Stimulated activated effector memory CD8-positive, alpha-beta T cell treated with anti-CD3 and anti-CD28 coated beads, Interleukin-12 subunit alpha, Interleukin-12 subunit beta, amount 100 ng/mL, for 72 hours (primary cell): ENCODE results near the gene CEACAM16.
"Not testable (repeated sequence)": the region's sequence is repeated elsewhere in the genome, so short reads cannot be mapped to it uniquely, and the experiment has no call there.

ENCODE experiments used
- ATAC-seq: fragments of 150-1000 bp; cut with Tn5 transposase; 2 replicates; pipeline ENCODE4 v1.10.0; 2021
- DNase-seq, 2 donors: peaks; one replicate each; pipeline ENCODE4 v3.0.0; 2021 to 2022; ENCODE audit warnings: low spot score in 2 of 2
- H3K27ac Mint-ChIP-seq: one replicate; pipeline ENCODE4 v1.8.0; 2022; ENCODE audit warnings: mild to moderate bottlenecking, mixed read lengths
- H3K36me3 Mint-ChIP-seq: one replicate; pipeline ENCODE4 v1.8.0; 2022; ENCODE audit warnings: mild to moderate bottlenecking, mixed read lengths
- H3K4me1 Mint-ChIP-seq: one replicate; pipeline ENCODE4 v1.8.0; 2022; ENCODE audit warnings: mixed read lengths
- H3K4me3 Mint-ChIP-seq: one replicate; pipeline ENCODE4 v1.8.0; 2022; ENCODE audit warnings: mild to moderate bottlenecking, mixed read lengths
- H3K9me3 Mint-ChIP-seq: one replicate; pipeline ENCODE4 v1.8.0; 2022; ENCODE audit warnings: mixed read lengths

CEACAM16 gene

GRCh38 chr19:44668985-44669764 is 29.8 kb upstream of the CEACAM16 start:
- Mint-ChIP-seq H3K4me3 (no peak overlapping the region), H3K9me3 (no peaks in the 10 kb centered on the region), H3K36me3 (no peaks in the 10 kb centered on the region), H3K27ac (no peak overlapping the region), H3K4me1 (no peaks in the 10 kb centered on the region)
- DNase-seq (no peak), ATAC-seq (peak; percentile 52)

- H3K4me1 Mint-ChIP-seq, DNase-seq, H3K4me3 Mint-ChIP-seq, H3K9me3 Mint-ChIP-seq, H3K36me3 Mint-ChIP-seq, H3K27ac Mint-ChIP-seq, ATAC-seq: not testable (repeated sequence)
These were observed 28.9 kb upstream of the CEACAM16 start for GRCh38 chr19:44670027-44670426.

GRCh38 chr19:44671400-44671799 is 27.6 kb upstream of the CEACAM16 start, which contains the start of gene CEACAM19:
Gene CEACAM19 (plus strand): TSS chr19:44671482. CDS start chr19:44671932, 450 bp downstream.
- Mint-ChIP-seq H3K9me3 (no peaks in the 10 kb centered on the region), H3K27ac (no peak within 1 kb of the TSS), H3K4me3 (no peak within 1 kb of the TSS), H3K4me1 (no peaks in the 10 kb centered on the region), H3K36me3 (no peaks in the 10 kb centered on the region)
- ATAC-seq (peak; percentile 31), DNase-seq (no peak)

- ATAC-seq (no peak), DNase-seq (no peak)
- no peaks in the 10 kb centered on the region for H3K36me3 Mint-ChIP-seq
- no peaks in the 10 kb centered on the region for H3K4me1 Mint-ChIP-seq
- H3K4me3 Mint-ChIP-seq: no peak overlapping the region
- no peaks in the 10 kb centered on the region for H3K9me3 Mint-ChIP-seq
- no peak overlapping the region for H3K27ac Mint-ChIP-seq
These were observed 26.7 kb upstream of the CEACAM16 start for GRCh38 chr19:44672226-44672625.

- H3K4me1 Mint-ChIP-seq: no peaks in the 10 kb centered on the region
- no peaks in the 10 kb centered on the region for H3K36me3 Mint-ChIP-seq
- H3K9me3 Mint-ChIP-seq: no peaks in the 10 kb centered on the region
- ATAC-seq (no peak), DNase-seq (no peak)
- H3K27ac Mint-ChIP-seq: no peak overlapping the region
- no peak overlapping the region for H3K4me3 Mint-ChIP-seq
These were observed 25.4 kb upstream of the CEACAM16 start for GRCh38 chr19:44673510-44673909.

- H3K4me3 Mint-ChIP-seq: no peak overlapping the region
- no peak for ATAC-seq
- H3K4me1 Mint-ChIP-seq: no peaks in the 10 kb centered on the region
- H3K9me3 Mint-ChIP-seq: no peaks in the 10 kb centered on the region
- no peaks in the 10 kb centered on the region for H3K36me3 Mint-ChIP-seq
- DNase-seq: no peak
- no peak overlapping the region for H3K27ac Mint-ChIP-seq
These were observed 23.4 kb upstream of the CEACAM16 start for GRCh38 chr19:44675521-44675920.

- DNase-seq (no peak), ATAC-seq (no peak)
- no peak overlapping the region for H3K4me3 Mint-ChIP-seq
- H3K27ac Mint-ChIP-seq: no peak overlapping the region
- H3K4me1 Mint-ChIP-seq: no peaks in the 10 kb centered on the region
- no peaks in the 10 kb centered on the region for H3K9me3 Mint-ChIP-seq
- no peaks in the 10 kb centered on the region for H3K36me3 Mint-ChIP-seq
These were observed 21.7 kb upstream of the CEACAM16 start for GRCh38 chr19:44677019-44677811.

GRCh38 chr19:44680536-44680935 is 18.4 kb upstream of the CEACAM16 start:
- Mint-ChIP-seq H3K27ac (peak overlapping the region; percentile 66), H3K4me3 (no peak overlapping the region), H3K36me3 (no peaks in the 10 kb centered on the region), H3K9me3 (no peaks in the 10 kb centered on the region), H3K4me1 (peaks cover 6% of the 10 kb centered on the region)
- ATAC-seq (no peak), DNase-seq (no peak)

GRCh38 chr19:44681992-44682790 is 16.8 kb upstream of the CEACAM16 start:
- H3K4me3 Mint-ChIP-seq: no peak overlapping the region
- no peaks in the 10 kb centered on the region for H3K36me3 Mint-ChIP-seq
- H3K9me3 Mint-ChIP-seq: no peaks in the 10 kb centered on the region
- peaks cover 6% of the 10 kb centered on the region for H3K4me1 Mint-ChIP-seq
- no peak for DNase-seq
- no peak overlapping the region for H3K27ac Mint-ChIP-seq
- ATAC-seq: no peak

- no peak overlapping the region for H3K27ac Mint-ChIP-seq
These were observed 16.1 kb upstream of the CEACAM16 start for GRCh38 chr19:44682807-44683206.

GRCh38 chr19:44683434-44684210 is 15.3 kb upstream of the CEACAM16 start:
- no peaks in the 10 kb centered on the region for H3K9me3 Mint-ChIP-seq
- no peaks in the 10 kb centered on the region for H3K36me3 Mint-ChIP-seq
- peaks cover 6% of the 10 kb centered on the region for H3K4me1 Mint-ChIP-seq
- DNase-seq (no peak), ATAC-seq (peak; percentile 21)
- no peak overlapping the region for H3K4me3 Mint-ChIP-seq
- no peak overlapping the region for H3K27ac Mint-ChIP-seq

More at GRCh38 chr19:44682807-44683206, 16.1 kb upstream of the CEACAM16 start:
- H3K9me3 Mint-ChIP-seq: no peaks in the 10 kb centered on the region
- no peak overlapping the region for H3K4me3 Mint-ChIP-seq
- ATAC-seq (no peak), DNase-seq (no peak)
- no peaks in the 10 kb centered on the region for H3K36me3 Mint-ChIP-seq
- peaks cover 6% of the 10 kb centered on the region for H3K4me1 Mint-ChIP-seq

- H3K36me3 Mint-ChIP-seq, H3K27ac Mint-ChIP-seq, H3K4me3 Mint-ChIP-seq, H3K9me3 Mint-ChIP-seq, ATAC-seq, DNase-seq: not testable (repeated sequence)
- H3K4me1 Mint-ChIP-seq: peaks cover 12% of the 10 kb centered on the region
These were observed 14.6 kb upstream of the CEACAM16 start for GRCh38 chr19:44684396-44684795.

GRCh38 chr19:44684892-44685863 is 13.8 kb upstream of the CEACAM16 start:
- H3K9me3 Mint-ChIP-seq: no peaks in the 10 kb centered on the region
- peaks cover 5% of the 10 kb centered on the region for H3K36me3 Mint-ChIP-seq
- H3K27ac Mint-ChIP-seq: no peak overlapping the region
- ATAC-seq (no peak), DNase-seq (no peak)
- no peak overlapping the region for H3K4me3 Mint-ChIP-seq
- H3K4me1 Mint-ChIP-seq: peaks cover 19% of the 10 kb centered on the region

- peaks cover 5% of the 10 kb centered on the region for H3K36me3 Mint-ChIP-seq
- DNase-seq (no peak), ATAC-seq (no peak)
- no peaks in the 10 kb centered on the region for H3K9me3 Mint-ChIP-seq
- no peak overlapping the region for H3K27ac Mint-ChIP-seq
- no peak overlapping the region for H3K4me3 Mint-ChIP-seq
- H3K4me1 Mint-ChIP-seq: peaks cover 19% of the 10 kb centered on the region
These were observed 13.1 kb upstream of the CEACAM16 start for GRCh38 chr19:44685877-44686276.
